Measurements from ENCODE around the gene AICDA. TPM values are rescaled to one million over a fixed set of nuclear protein-coding genes. Genes with fewer than 3 reads are reported as not detected.

Gene AICDA
- total and polyA plus RNA-seq, 12 donors: not detected

DNA sequence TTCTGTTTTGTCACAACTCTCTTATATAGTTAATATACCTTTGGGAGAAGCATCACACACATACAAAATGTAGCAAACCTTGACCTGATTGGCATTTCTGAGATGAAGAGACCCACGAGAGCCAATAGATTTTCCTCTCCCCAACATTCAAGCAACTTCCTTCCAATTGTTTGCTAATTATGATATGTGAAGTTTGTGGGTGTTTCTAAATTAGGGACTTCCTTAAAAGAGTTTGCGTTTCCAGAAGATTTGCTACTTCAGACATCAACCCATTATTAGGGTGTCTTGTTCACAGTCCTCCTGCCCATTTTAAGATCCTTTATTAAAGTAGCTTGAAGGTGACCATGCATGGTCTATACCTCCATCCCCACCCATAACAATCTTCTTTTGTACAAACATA is 9.4 kb downstream of the AICDA start:
- TF ChIP-seq, protein P1, sequence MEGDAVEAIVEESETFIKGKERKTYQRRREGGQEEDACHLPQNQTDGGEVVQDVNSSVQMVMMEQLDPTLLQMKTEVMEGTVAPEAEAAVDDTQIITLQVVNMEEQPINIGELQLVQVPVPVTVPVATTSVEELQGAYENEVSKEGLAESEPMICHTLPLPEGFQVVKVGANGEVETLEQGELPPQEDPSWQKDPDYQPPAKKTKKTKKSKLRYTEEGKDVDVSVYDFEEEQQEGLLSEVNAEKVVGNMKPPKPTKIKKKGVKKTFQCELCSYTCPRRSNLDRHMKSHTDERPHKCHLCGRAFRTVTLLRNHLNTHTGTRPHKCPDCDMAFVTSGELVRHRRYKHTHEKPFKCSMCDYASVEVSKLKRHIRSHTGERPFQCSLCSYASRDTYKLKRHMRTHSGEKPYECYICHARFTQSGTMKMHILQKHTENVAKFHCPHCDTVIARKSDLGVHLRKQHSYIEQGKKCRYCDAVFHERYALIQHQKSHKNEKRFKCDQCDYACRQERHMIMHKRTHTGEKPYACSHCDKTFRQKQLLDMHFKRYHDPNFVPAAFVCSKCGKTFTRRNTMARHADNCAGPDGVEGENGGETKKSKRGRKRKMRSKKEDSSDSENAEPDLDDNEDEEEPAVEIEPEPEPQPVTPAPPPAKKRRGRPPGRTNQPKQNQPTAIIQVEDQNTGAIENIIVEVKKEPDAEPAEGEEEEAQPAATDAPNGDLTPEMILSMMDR (IDR thresholded peaks at IDR 0.05): no peak
- no peak for TF ChIP-seq POLR2A (IDR thresholded peaks at IDR 0.05)
- Histone ChIP-seq H3K27me3 (no peaks in the 10 kb centered on the region), H3K4me1 (replicated peaks in 1 of 2) (no peaks in the 10 kb centered on the region), H3K4me3 (no peak overlapping the region), H3K36me3 (replicated peaks in 1 of 2) (no peaks in the 10 kb centered on the region), H3K27ac (no peak overlapping the region), H3K9me3 (replicated peaks in 1 of 3) (no peaks in the 10 kb centered on the region)
- WGBS, 4 donors: 44 to 54% (median 49%) methylated on average over 2 of the region's 2 CpGs
- DNase-seq: no peak
- intact Hi-C loops (cut with DNase I): loop anchor here in 1 of 2 donors (10.0 kb wide), 1 partner anchor 58 kb away; the partner anchor contains the start of gene CLEC4E

DNA sequence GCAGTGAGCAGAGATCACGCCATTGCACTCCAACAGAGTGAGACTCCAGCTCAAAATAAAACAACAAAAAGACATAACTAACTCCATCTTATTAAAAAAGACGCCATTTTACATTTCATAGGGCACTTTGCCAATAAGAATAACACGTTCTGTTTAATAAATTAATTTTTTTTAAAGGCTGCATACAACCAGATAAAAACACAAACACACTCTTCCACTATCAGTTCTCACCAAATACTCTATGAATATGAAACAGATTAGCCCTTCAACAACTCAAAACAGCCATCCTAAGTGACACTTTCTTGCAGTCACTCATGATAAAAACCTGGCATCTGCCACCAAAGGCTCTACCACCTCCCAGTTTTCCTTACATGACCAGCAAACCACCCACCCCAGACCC is 16.1 kb downstream of the AICDA start:
- Histone ChIP-seq H3K27ac (no peak overlapping the region), H3K4me3 (no peak overlapping the region), H3K4me1 (replicated peaks in 1 of 2) (no peaks in the 10 kb centered on the region), H3K27me3 (no peaks in the 10 kb centered on the region), H3K9me3 (replicated peaks in 1 of 3) (no peaks in the 10 kb centered on the region), H3K36me3 (replicated peaks in 1 of 2) (no peaks in the 10 kb centered on the region)
- intact Hi-C loops (cut with DNase I): no loop called here
- 61 to 69% (median 67%) methylated on average over 3 of the region's 3 CpGs for WGBS, 4 donors
- TF ChIP-seq POLR2A (IDR thresholded peaks at IDR 0.05): no peak
- TF ChIP-seq, protein P1 (IDR thresholded peaks at IDR 0.05): no peak
- DNase-seq: no peak

DNA sequence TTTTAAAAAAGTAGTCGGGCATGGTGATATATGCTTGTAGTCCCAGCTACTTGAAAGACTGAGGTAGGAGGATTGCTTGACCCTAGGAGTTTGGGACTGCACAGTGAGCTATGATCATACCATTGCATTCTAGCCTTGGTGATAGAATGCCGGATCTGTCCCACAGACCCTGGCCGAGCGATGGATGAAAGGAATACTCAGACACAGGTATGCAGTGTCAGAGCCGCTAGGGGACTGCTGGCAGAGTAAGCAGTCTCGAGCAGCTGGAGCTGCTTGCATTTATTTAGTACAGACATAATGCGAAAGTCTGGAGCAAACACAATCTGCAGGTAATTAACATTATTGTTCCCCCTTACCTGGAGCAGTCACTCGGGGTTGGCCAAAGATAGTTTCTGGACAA is 18.6 kb downstream of the AICDA start:
- TF ChIP-seq, protein P1 (IDR thresholded peaks at IDR 0.05): no peak
- no peak for TF ChIP-seq POLR2A (IDR thresholded peaks at IDR 0.05)
- H3K36me3 ChIP-seq (replicated peaks in 1 of 2): no peaks in the 10 kb centered on the region
- no peaks in the 10 kb centered on the region for H3K4me1 ChIP-seq (replicated peaks in 1 of 2)
- H3K9me3 ChIP-seq (replicated peaks in 1 of 3): no peaks in the 10 kb centered on the region
- no peaks in the 10 kb centered on the region for H3K27me3 ChIP-seq
- H3K27ac ChIP-seq: no peak overlapping the region
- no peak for DNase-seq
- WGBS, 4 donors: 70 to 83% (median 76%) methylated on average over 5 to 8 of the region's 8 CpGs
- H3K4me3 ChIP-seq: no peak overlapping the region
- intact Hi-C loops (cut with DNase I): no loop called here

DNA sequence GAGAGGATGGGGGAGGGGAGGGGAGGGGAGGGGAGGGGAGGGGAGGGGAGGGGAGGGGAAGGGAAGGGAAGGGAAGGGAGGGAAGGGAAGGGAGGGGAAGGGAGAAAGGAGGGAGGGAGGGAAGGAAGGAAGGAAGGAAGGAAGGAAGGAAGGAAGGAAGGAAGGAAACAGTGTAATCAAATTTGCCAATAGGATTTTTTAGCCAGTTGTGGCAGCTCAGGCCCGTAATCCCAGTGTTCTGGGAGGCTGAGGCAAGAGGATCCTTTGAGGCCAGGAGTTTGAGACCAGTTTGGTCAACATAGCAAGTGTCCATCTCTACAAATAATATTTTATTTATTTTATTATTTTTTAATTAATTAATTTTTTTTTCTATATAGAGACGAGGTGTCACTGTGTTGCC is 19.4 kb downstream of the AICDA start:
- intact Hi-C loops (cut with DNase I): no loop called here
- Histone ChIP-seq H3K27ac (no peak overlapping the region), H3K36me3 (replicated peaks in 1 of 2) (no peaks in the 10 kb centered on the region), H3K4me1 (replicated peaks in 1 of 2) (no peaks in the 10 kb centered on the region), H3K9me3 (replicated peaks in 1 of 3) (no peaks in the 10 kb centered on the region), H3K4me3 (no peak overlapping the region), H3K27me3 (no peaks in the 10 kb centered on the region)
- 67 to 79% (median 76%) methylated on average over 2 of the region's 2 CpGs for WGBS, 4 donors
- TF ChIP-seq, protein P1 (IDR thresholded peaks at IDR 0.05): no peak
- TF ChIP-seq POLR2A (IDR thresholded peaks at IDR 0.05): no peak
- no peak for DNase-seq
